WTC11 (cell line): ENCODE results near the gene NR4A3. TPM values are rescaled to one million over a fixed set of nuclear protein-coding genes. Genes with fewer than 3 reads are reported as not detected.

Experiments used
- ATAC-seq: fragments of 200-7000 bp; cut with Tn5 transposase; 2 replicates; pipeline ENCODE4 v1.10.0; 2021; ENCODE audit warnings: mild to moderate bottlenecking, moderate library complexity
- CTCF ChIA-PET: fragments of 300-600 bp; sonication (Branson Sonifier 250); formaldehyde crosslinking; loops from one replicate; lab custom pipeline; 2021; ENCODE audit warnings: antibody characterized with exemption; lab: Charles Lee
- POLR2A ChIA-PET: fragments of 350-600 bp; sonication (Branson Sonifier 250); formaldehyde crosslinking; loops from one replicate; lab custom pipeline; 2021; ENCODE audit warnings: antibody characterized with exemption; lab: Charles Lee
- DNase-seq: peaks from one replicate; pipeline ENCODE4 v3.0.0; 2021; ENCODE audit warnings: low spot score
- H3K27ac Mint-ChIP-seq: 2 replicates; pipeline ENCODE4 v1.8.0; 2021; ENCODE audit warnings: mixed read lengths
- H3K27me3 Mint-ChIP-seq: 2 replicates; pipeline ENCODE4 v1.8.0; 2021; ENCODE audit warnings: low read depth, mild to moderate bottlenecking, moderate library complexity, mixed read lengths
- H3K36me3 Mint-ChIP-seq: 2 replicates; pipeline ENCODE4 v1.8.0; 2021; ENCODE audit warnings: mixed read lengths
- H3K4me1 Mint-ChIP-seq: 2 replicates; pipeline ENCODE4 v1.8.0; 2022; ENCODE audit warnings: mixed read lengths
- H3K4me3 Mint-ChIP-seq: 2 replicates; pipeline ENCODE4 v1.8.0; 2021; ENCODE audit warnings: mild to moderate bottlenecking, moderate library complexity, mixed read lengths
- H3K9me3 Mint-ChIP-seq: 2 replicates; pipeline ENCODE4 v1.8.0; 2021; ENCODE audit warnings: mixed read lengths
- CREB1 ChIP-seq: sonication (generic); formaldehyde crosslinking; IDR thresholded peaks from 2 replicates; pipeline ENCODE4 v1.8.0; 2023; ENCODE audit warnings: mild to moderate bottlenecking, missing genetic modification reagents
- CREM ChIP-seq: sonication (generic); formaldehyde crosslinking; IDR thresholded peaks from 2 replicates; pipeline ENCODE4 v1.8.1; 2022; ENCODE audit warnings: mild to moderate bottlenecking, missing genetic modification reagents, moderate library complexity
- ESRRA ChIP-seq: sonication (generic); formaldehyde crosslinking; IDR thresholded peaks from 2 replicates; pipeline ENCODE4 v1.8.1; 2022; ENCODE audit warnings: mild to moderate bottlenecking, missing genetic modification reagents, borderline replicate concordance
- MXD4 ChIP-seq: fragments of 250-450 bp; sonication (Bioruptor Pico); IDR thresholded peaks from 2 replicates; pipeline ENCODE4 v1.8.0; 2021; ENCODE audit warnings: mild to moderate bottlenecking, moderate library complexity, borderline replicate concordance
- NFYB ChIP-seq: sonication (generic); formaldehyde crosslinking; conservative IDR thresholded peaks from 2 replicates; pipeline ENCODE4 v1.8.0; 2022; ENCODE audit warnings: low read depth, missing genetic modification reagents
- RORB ChIP-seq: fragments of 250-450 bp; sonication (Bioruptor Pico); IDR thresholded peaks from 2 replicates; pipeline ENCODE4 v1.9.0; 2021; ENCODE audit warnings: mild to moderate bottlenecking
- SMAD4 ChIP-seq: sonication (generic); formaldehyde crosslinking; IDR thresholded peaks from 2 replicates; pipeline ENCODE4 v1.8.0; 2022; ENCODE audit warnings: mild to moderate bottlenecking, missing genetic modification reagents
- SP1 ChIP-seq: sonication (generic); formaldehyde crosslinking; conservative IDR thresholded peaks from 2 replicates; pipeline ENCODE4 v1.8.1; 2022; ENCODE audit warnings: missing genetic modification reagents
- TCF7 ChIP-seq: sonication (generic); formaldehyde crosslinking; IDR thresholded peaks from 2 replicates; pipeline ENCODE4 v1.8.0; 2022; ENCODE audit warnings: mild to moderate bottlenecking, low read depth, missing genetic modification reagents, moderate library complexity
- TEAD4 ChIP-seq: sonication (generic); formaldehyde crosslinking; IDR thresholded peaks from 2 replicates; pipeline ENCODE4 v1.8.0; 2022; ENCODE audit warnings: mild to moderate bottlenecking, missing genetic modification reagents
- ZBTB21 ChIP-seq: sonication (generic); formaldehyde crosslinking; IDR thresholded peaks from 2 replicates; pipeline ENCODE4 v1.8.1; 2023; ENCODE audit warnings: mild to moderate bottlenecking, missing genetic modification reagents, borderline replicate concordance
- ZNF219 ChIP-seq: sonication (generic); formaldehyde crosslinking; IDR thresholded peaks from 2 replicates; pipeline ENCODE4 v1.8.0; 2023; ENCODE audit warnings: missing genetic modification reagents, mild to moderate bottlenecking, borderline replicate concordance
- ZNF263 ChIP-seq: sonication (generic); formaldehyde crosslinking; IDR thresholded peaks from 2 replicates; pipeline ENCODE4 v1.8.1; 2022; ENCODE audit warnings: low read depth, mild to moderate bottlenecking, moderate library complexity, missing genetic modification reagents
- total RNA-seq: library from RNA; stranded (reverse); gene quantifications from 3 replicates; pipeline ENCODE4 v1.2.3, GENCODE V29; 2021
- TF ChIP-seq, protein P1 (sequence below): sonication (generic); formaldehyde crosslinking; IDR thresholded peaks from 2 replicates; pipeline ENCODE4 v1.8.0; 2023; ENCODE audit warnings: missing genetic modification reagents, mild to moderate bottlenecking, borderline replicate concordance
- TF ChIP-seq, protein P2 (sequence below): sonication (generic); formaldehyde crosslinking; IDR thresholded peaks from 2 replicates; pipeline ENCODE4 v1.8.1; 2022; ENCODE audit warnings: mild to moderate bottlenecking, moderate library complexity, missing genetic modification reagents
- TF ChIP-seq, protein P3 (sequence below): fragments of 250-450 bp; sonication (Bioruptor Pico); IDR thresholded peaks from 2 replicates; pipeline ENCODE4 v2.1.2; 2022; ENCODE audit warnings: mild to moderate bottlenecking, moderate library complexity
- TF ChIP-seq, protein P4 (sequence below): sonication (generic); formaldehyde crosslinking; IDR thresholded peaks from 2 replicates; pipeline ENCODE4 v1.8.0; 2022; ENCODE audit warnings: mild to moderate bottlenecking, missing genetic modification reagents
- TF ChIP-seq, protein P5 (sequence below): fragments of 250-450 bp; sonication (Bioruptor Pico); conservative IDR thresholded peaks from 2 replicates; pipeline ENCODE4 v1.9.0; 2021; ENCODE audit warnings: mild to moderate bottlenecking

NR4A3 gene
- total RNA-seq, 1 experiment from 2014 or later: 0.57 TPM

DNA sequence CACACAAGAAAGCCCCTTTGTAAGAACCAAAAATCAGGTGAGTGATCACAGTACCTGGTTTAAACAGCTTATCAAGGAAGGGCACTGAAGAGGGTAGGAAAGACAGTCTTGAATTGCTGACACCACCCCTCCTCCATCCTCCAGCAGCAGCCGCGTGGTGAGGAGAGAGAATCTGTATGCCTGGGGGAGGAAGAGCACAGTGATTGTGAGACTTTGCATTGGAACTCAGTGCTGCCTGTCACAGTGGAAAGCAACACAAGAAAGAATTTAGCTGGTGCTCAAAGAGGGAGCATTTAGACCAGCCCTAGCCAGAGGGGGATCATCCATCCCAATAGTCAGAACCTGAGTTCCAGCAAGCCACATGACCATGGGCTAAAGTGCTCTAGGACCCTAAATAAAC is 73.1 kb downstream of the NR4A3 start:
- ChIA-PET CTCF (no interaction called here), POLR2A (no interaction called here)
- no peak overlapping the region for H3K4me3 Mint-ChIP-seq
- peaks cover 4% of the 10 kb centered on the region; the same call in 1 of the 2 replicates for H3K27me3 Mint-ChIP-seq
- peak; percentile 66 for ATAC-seq
- no peak overlapping the region for H3K27ac Mint-ChIP-seq
- H3K9me3 Mint-ChIP-seq: no peaks in the 10 kb centered on the region
- TF ChIP-seq ZNF263 (CRISPR knock-in tag): no peak
- no peak for TF ChIP-seq SMAD4 (CRISPR knock-in tag)
- no peak for TF ChIP-seq CREM (CRISPR knock-in tag)
- TF ChIP-seq TEAD4 (CRISPR knock-in tag): no peak
- no peak for TF ChIP-seq ESRRA (CRISPR knock-in tag)
- no peak for TF ChIP-seq TCF7 (CRISPR knock-in tag)
- TF ChIP-seq, protein P1, sequence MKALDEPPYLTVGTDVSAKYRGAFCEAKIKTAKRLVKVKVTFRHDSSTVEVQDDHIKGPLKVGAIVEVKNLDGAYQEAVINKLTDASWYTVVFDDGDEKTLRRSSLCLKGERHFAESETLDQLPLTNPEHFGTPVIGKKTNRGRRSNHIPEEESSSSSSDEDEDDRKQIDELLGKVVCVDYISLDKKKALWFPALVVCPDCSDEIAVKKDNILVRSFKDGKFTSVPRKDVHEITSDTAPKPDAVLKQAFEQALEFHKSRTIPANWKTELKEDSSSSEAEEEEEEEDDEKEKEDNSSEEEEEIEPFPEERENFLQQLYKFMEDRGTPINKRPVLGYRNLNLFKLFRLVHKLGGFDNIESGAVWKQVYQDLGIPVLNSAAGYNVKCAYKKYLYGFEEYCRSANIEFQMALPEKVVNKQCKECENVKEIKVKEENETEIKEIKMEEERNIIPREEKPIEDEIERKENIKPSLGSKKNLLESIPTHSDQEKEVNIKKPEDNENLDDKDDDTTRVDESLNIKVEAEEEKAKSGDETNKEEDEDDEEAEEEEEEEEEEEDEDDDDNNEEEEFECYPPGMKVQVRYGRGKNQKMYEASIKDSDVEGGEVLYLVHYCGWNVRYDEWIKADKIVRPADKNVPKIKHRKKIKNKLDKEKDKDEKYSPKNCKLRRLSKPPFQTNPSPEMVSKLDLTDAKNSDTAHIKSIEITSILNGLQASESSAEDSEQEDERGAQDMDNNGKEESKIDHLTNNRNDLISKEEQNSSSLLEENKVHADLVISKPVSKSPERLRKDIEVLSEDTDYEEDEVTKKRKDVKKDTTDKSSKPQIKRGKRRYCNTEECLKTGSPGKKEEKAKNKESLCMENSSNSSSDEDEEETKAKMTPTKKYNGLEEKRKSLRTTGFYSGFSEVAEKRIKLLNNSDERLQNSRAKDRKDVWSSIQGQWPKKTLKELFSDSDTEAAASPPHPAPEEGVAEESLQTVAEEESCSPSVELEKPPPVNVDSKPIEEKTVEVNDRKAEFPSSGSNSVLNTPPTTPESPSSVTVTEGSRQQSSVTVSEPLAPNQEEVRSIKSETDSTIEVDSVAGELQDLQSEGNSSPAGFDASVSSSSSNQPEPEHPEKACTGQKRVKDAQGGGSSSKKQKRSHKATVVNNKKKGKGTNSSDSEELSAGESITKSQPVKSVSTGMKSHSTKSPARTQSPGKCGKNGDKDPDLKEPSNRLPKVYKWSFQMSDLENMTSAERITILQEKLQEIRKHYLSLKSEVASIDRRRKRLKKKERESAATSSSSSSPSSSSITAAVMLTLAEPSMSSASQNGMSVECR (CRISPR knock-in tag): no peak
- TF ChIP-seq, protein P2, sequence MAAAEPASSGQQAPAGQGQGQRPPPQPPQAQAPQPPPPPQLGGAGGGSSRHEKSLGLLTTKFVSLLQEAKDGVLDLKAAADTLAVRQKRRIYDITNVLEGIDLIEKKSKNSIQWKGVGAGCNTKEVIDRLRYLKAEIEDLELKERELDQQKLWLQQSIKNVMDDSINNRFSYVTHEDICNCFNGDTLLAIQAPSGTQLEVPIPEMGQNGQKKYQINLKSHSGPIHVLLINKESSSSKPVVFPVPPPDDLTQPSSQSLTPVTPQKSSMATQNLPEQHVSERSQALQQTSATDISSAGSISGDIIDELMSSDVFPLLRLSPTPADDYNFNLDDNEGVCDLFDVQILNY (CRISPR knock-in tag): no peak
- no peak for TF ChIP-seq MXD4
- TF ChIP-seq CREB1 (CRISPR knock-in tag): no peak
- TF ChIP-seq, protein P3, sequence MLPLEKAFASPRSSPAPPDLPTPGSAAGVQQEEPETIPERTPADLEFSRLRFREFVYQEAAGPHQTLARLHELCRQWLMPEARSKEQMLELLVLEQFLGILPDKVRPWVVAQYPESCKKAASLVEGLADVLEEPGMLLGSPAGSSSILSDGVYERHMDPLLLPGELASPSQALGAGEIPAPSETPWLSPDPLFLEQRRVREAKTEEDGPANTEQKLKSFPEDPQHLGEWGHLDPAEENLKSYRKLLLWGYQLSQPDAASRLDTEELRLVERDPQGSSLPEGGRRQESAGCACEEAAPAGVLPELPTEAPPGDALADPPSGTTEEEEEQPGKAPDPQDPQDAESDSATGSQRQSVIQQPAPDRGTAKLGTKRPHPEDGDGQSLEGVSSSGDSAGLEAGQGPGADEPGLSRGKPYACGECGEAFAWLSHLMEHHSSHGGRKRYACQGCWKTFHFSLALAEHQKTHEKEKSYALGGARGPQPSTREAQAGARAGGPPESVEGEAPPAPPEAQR (CRISPR knock-in tag): no peak
- no peak for TF ChIP-seq ZBTB21 (CRISPR knock-in tag)
- TF ChIP-seq, protein P4, sequence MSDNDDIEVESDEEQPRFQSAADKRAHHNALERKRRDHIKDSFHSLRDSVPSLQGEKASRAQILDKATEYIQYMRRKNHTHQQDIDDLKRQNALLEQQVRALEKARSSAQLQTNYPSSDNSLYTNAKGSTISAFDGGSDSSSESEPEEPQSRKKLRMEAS (CRISPR knock-in tag): no peak
- no peak for TF ChIP-seq NFYB (CRISPR knock-in tag)
- TF ChIP-seq, protein P5, sequence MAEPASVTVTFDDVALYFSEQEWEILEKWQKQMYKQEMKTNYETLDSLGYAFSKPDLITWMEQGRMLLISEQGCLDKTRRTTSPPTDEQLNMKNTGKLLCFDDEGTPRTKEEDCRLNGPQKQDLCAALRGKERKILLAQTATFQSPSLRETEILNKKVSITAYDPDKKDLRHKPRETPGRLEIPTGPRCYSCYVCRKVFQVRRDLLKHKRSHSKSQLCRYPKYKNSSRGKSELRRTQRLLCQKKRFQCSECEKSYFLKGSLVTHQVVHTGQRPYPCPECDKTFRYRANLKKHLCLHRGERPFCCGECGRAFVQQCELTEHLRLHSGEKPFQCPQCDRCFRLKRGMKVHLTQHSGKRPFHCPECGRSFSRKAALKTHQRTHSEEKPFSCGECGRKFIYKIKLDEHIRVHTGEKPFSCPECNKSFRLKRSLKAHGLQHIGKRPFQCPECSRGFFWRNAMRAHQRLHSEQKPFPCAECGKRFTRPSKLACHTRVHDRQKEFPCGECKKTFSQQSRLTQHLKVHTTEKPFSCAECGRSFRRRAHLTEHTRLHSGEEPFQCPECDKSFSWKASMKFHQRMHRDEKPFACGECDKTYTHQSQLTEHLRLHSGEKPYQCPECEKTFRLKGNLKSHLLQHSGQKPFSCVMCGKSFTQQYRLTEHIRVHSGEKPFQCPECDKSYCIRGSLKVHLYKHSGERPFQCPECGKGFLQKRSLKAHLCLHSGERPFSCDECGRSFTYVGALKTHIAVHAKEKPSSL (CRISPR knock-in tag): no peak
- no peak for TF ChIP-seq RORB (CRISPR knock-in tag)
- no peak for TF ChIP-seq ZNF219 (CRISPR knock-in tag)
- TF ChIP-seq SP1: no peak
- H3K4me1 Mint-ChIP-seq: peaks cover 14% of the 10 kb centered on the region
- no peaks in the 10 kb centered on the region for H3K36me3 Mint-ChIP-seq
- DNase-seq: no peak
